WERI-Rb-1 (cell line): Measurements from ENCODE around the gene PTGER2.

Experiments
- DNase-seq: peaks from one replicate; pipeline ENCODE4 v3.0.0-alpha.2; 2020
- H3K27ac ChIP-seq: fragments of 250-450 bp; sonication (Bioruptor Pico); 2 replicates; pipeline ENCODE4 v1.5.1; 2020; ENCODE audit warnings: mild to moderate bottlenecking, moderate library complexity
- H3K27me3 ChIP-seq: fragments of 250-450 bp; sonication (Bioruptor Pico); 2 replicates; pipeline ENCODE4 v1.5.1; 2021; ENCODE audit warnings: mild to moderate bottlenecking, low read depth, moderate library complexity; ENCODE audit not compliant: insufficient read depth, severe bottlenecking
- H3K36me3 ChIP-seq: fragments of 250-450 bp; sonication (Bioruptor Pico); 2 replicates; pipeline ENCODE4 v1.5.1; 2020; ENCODE audit warnings: mild to moderate bottlenecking, moderate library complexity
- H3K4me3 ChIP-seq: 2 replicates; pipeline ENCODE4 v1.5.1; 2011; ENCODE audit warnings: low read depth, mild to moderate bottlenecking, control low read depth, low read length
- H3K9me3 ChIP-seq: fragments of 250-450 bp; sonication (Bioruptor Pico); 2 replicates; pipeline ENCODE4 v1.5.1; 2021; ENCODE audit warnings: mild to moderate bottlenecking, moderate library complexity; ENCODE audit not compliant: severe bottlenecking
- TF ChIP-seq, protein P1 (sequence below): IDR thresholded peaks from 2 replicates; pipeline ENCODE4 v1.5.1; 2011; ENCODE audit warnings: low read depth, mild to moderate bottlenecking, control low read depth, inconsistent platforms, low read length

PTGER2 gene

DNA sequence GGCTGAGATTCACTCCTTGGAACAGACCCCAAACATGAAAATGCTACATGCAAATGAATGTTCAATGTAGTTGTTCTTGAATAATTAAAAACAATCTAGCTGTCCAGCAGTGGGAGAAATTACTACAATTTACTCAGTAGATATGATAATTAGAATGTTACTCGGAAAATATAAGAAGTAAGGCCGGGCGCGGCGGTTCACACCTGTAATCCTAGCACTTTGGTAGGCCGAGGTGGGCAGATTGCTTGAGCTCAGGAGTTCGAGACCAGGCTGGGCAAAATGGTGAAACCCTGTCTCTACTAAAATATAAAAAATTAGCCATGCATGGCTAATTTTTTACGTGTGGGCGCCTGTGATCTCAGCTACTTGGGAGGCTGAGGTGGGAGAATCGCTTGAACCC, 15.3 kb upstream of the PTGER2 start:
- H3K27me3 ChIP-seq = no peaks in the 10 kb centered on the region
- DNase-seq = no peak
- H3K4me3 ChIP-seq = no peak overlapping the region
- TF ChIP-seq, protein P1, sequence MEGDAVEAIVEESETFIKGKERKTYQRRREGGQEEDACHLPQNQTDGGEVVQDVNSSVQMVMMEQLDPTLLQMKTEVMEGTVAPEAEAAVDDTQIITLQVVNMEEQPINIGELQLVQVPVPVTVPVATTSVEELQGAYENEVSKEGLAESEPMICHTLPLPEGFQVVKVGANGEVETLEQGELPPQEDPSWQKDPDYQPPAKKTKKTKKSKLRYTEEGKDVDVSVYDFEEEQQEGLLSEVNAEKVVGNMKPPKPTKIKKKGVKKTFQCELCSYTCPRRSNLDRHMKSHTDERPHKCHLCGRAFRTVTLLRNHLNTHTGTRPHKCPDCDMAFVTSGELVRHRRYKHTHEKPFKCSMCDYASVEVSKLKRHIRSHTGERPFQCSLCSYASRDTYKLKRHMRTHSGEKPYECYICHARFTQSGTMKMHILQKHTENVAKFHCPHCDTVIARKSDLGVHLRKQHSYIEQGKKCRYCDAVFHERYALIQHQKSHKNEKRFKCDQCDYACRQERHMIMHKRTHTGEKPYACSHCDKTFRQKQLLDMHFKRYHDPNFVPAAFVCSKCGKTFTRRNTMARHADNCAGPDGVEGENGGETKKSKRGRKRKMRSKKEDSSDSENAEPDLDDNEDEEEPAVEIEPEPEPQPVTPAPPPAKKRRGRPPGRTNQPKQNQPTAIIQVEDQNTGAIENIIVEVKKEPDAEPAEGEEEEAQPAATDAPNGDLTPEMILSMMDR = no peak
- H3K27ac ChIP-seq = no peak overlapping the region
- no peaks in the 10 kb centered on the region for H3K36me3 ChIP-seq
- no peaks in the 10 kb centered on the region for H3K9me3 ChIP-seq

DNA sequence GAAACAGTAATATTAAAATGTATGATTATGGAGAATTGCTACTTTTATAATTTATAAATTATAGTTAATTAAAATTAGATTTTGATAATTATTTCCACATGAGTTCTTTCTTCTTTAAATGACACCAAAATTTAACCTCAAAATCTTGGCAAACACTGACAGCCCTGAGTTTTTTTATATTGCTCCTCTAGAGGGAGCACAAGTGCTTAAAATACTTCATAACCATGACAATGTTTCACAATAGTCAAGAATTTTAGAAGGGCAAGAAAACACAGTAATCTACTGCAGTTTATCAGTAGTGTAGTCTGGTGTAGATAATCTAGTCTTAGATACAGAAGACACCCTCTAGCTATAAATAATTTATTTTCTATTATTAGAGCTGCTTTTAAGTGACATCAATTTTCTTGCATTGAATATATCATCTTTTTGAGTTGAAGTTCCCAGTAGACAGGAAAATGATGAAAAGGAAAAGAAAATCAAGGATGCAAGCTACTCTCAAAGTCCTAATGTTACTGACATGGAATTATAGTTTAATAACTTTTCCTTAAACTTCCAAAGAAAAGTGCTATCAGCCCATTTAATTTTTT, 14.3 kb upstream of the PTGER2 start:
- Histone ChIP-seq H3K4me3 (no peak overlapping the region), H3K9me3 (no peaks in the 10 kb centered on the region), H3K36me3 (no peaks in the 10 kb centered on the region), H3K27me3 (no peaks in the 10 kb centered on the region), H3K27ac (no peak overlapping the region)
- TF ChIP-seq, protein P1 = no peak
- DNase-seq = no peak

DNA sequence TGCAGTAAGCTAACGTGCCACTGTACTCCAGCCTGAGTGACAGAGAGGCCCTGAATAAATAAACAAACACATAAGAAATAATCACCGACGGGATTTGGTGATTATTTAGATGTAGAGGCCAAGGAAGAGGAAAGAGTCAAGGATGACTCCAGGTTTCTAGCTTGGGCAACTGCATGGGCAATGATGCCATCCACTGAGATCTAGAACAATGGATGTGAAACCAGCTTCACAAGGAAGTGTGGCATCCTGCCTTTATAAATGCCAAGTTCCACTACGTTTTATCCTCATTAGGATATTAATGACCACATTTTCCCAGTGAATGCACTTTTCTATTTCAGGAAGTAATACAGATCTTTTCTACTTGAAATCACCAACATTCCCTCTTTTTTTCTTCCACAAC, 10.9 kb upstream of the PTGER2 start:
- no peak overlapping the region for H3K4me3 ChIP-seq
- no peak overlapping the region for H3K27ac ChIP-seq
- DNase-seq = no peak
- TF ChIP-seq, protein P1 = no peak
- no peaks in the 10 kb centered on the region for H3K9me3 ChIP-seq
- H3K36me3 ChIP-seq = no peaks in the 10 kb centered on the region
- no peaks in the 10 kb centered on the region for H3K27me3 ChIP-seq

DNA sequence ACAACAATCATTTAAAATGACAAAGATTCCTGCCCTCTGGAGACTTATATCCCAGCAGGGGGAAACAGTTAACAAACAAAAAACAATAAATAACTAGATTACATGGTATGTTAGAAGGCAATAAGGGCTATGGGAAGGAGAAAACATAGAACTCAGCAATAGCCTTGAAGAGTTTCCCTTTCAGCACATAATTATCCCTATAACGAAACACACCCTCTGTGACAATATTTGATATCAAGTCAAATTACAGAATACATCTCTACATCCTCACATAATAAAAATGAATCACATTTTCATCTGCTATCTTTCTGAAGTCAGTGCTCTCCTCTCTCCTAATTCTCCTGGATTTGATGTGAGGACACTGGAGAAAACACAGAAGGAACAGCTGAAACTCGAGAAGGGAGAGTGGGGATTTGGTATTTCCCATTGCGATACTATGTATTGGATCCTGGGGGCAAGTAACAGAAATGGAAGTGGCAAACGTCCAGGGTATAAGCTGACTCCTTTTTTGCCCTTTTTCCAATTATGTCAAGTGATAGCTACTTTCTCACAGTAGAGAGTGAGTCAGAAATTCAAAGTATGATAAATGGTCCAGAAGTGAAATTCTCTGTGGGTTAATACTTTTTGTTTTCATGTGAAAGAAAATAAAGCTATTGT, 9.7 kb upstream of the PTGER2 start:
- no peak overlapping the region for H3K27ac ChIP-seq
- no peak overlapping the region for H3K4me3 ChIP-seq
- DNase-seq = no peak
- no peaks in the 10 kb centered on the region for H3K9me3 ChIP-seq
- no peaks in the 10 kb centered on the region for H3K36me3 ChIP-seq
- H3K27me3 ChIP-seq = no peaks in the 10 kb centered on the region
- TF ChIP-seq, protein P1 = no peak

DNA sequence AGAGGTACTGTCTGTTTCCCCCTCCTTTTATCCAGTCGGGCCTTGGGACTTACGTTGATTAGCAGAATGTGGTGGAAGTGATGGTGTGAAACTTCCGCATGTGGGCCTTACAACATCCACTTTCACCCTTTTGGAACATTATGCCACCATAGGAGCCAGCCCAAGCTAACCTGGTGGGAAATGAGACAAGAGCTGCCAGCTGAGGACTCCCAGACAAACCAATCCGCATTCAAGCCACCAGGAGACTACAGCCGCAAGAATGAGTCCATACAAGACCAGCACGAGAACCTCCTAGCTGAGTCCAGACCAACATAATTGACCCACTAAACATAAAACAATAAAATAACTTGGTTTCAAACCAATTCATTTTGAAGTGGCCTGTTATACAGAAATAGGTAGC, 9.1 kb upstream of the PTGER2 start:
- no peak overlapping the region for H3K4me3 ChIP-seq

More for the DNA sequence above, 9.1 kb upstream of the PTGER2 start:
- Histone ChIP-seq H3K27me3 (no peaks in the 10 kb centered on the region), H3K9me3 (no peaks in the 10 kb centered on the region), H3K36me3 (no peaks in the 10 kb centered on the region), H3K27ac (no peak overlapping the region)
- TF ChIP-seq, protein P1 = no peak
- DNase-seq = no peak
